Measurements from ENCODE around the gene APOC3. TPM values are rescaled to one million over a fixed set of nuclear protein-coding genes. Genes with fewer than 3 reads are reported as not detected.

APOC3 gene
- total and polyA plus RNA-seq, 10 of the 15 experiments (the other 5 are each of a cell fraction or from before 2014, with no cell fraction given): 1.9 TPM; not detected in 9

DNA sequence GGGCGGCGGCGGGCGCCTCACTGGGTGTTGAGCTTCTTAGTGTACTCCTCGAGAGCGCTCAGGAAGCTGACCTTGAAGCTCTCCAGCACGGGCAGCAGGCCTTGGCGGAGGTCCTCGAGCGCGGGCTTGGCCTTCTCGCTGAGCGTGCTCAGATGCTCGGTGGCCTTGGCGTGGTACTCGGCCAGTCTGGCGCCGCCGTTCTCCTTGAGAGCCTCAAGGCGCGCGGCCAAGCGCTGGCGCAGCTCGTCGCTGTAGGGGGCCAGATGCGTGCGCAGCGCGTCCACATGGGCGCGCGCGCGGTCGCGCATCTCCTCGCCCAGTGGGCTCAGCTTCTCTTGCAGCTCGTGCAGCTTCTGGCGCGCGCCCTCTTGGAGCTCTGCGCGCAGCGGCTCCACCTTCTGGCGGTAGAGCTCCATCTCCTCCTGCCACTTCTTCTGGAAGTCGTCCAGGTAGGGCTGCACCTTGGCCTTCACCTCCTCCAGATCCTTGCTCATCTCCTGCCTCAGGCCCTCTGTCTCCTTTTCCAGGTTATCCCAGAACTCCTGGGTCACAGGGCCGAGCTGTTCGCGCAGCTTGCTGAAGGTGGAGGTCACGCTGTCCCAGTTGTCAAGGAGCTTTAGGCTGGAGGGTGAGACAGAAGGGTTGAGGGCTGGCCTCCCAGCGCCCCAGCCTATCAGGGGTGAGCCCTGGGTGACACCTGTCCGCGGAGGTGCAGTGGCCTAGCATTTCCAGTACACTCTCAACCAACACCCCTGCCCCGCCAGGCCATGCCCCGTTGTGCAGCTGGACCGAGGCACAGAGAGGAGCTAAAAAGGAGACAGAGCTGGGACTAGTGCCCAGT lies 6.3 kb downstream of the APOC3 start (continued):
- TF ChIP-seq NRF1 (conservative IDR thresholded peaks at IDR 0.05; ENCODE audit: low read depth, low read length) (peak; percentile 52), HDAC6 (IDR thresholded peaks at IDR 0.05; ENCODE audit: unreplicated experiment) (peak; percentile 93), RAD21 (IDR thresholded peaks at IDR 0.05; ENCODE audit: insufficient read depth, low read depth, low read length) (peak; percentile 60), MXI1 (IDR thresholded peaks at IDR 0.05; ENCODE audit: low read depth, low read length) (peak; percentile 67; the same call in 1 of the 2 replicates), TAF1 (IDR thresholded peaks at IDR 0.05; ENCODE audit: borderline replicate concordance, low read depth, low read length) (peak; percentile 45; the same call in 1 of the 2 replicates), RB1 (IDR thresholded peaks at IDR 0.05; ENCODE audit: borderline replicate concordance) (peak; percentile 81; the same call in 1 of the 2 replicates), TCF3 (IDR thresholded peaks at IDR 0.05; ENCODE audit: borderline replicate concordance, insufficient read depth, low read depth, low read length) (0 out of 2 replicates have a peak, but pooled peaks have one; percentile 43), POLR2A (IDR thresholded peaks at IDR 0.05; ENCODE audit: low read depth, low read length) (peak; percentile 83), RUNX3 (IDR thresholded peaks at IDR 0.05; ENCODE audit: low read length) (peak; percentile 45; the same call in 1 of the 2 replicates), CBX5 (IDR thresholded peaks at IDR 0.05; ENCODE audit: low read depth) (peak; percentile 92; the same call in 1 of the 2 replicates), BCL11A (IDR thresholded peaks at IDR 0.05; ENCODE audit: low read depth, low read length) (no peak), CREB1 (IDR thresholded peaks at IDR 0.05; ENCODE audit: low read depth) (0 out of 2 replicates have a peak, but pooled peaks have one; percentile 13)
- TF ChIP-seq, protein P1, sequence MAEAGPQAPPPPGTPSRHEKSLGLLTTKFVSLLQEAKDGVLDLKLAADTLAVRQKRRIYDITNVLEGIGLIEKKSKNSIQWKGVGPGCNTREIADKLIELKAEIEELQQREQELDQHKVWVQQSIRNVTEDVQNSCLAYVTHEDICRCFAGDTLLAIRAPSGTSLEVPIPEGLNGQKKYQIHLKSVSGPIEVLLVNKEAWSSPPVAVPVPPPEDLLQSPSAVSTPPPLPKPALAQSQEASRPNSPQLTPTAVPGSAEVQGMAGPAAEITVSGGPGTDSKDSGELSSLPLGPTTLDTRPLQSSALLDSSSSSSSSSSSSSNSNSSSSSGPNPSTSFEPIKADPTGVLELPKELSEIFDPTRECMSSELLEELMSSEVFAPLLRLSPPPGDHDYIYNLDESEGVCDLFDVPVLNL (IDR thresholded peaks at IDR 0.05; ENCODE audit: low read depth, low read length): no peak
- TF ChIP-seq, protein P2, sequence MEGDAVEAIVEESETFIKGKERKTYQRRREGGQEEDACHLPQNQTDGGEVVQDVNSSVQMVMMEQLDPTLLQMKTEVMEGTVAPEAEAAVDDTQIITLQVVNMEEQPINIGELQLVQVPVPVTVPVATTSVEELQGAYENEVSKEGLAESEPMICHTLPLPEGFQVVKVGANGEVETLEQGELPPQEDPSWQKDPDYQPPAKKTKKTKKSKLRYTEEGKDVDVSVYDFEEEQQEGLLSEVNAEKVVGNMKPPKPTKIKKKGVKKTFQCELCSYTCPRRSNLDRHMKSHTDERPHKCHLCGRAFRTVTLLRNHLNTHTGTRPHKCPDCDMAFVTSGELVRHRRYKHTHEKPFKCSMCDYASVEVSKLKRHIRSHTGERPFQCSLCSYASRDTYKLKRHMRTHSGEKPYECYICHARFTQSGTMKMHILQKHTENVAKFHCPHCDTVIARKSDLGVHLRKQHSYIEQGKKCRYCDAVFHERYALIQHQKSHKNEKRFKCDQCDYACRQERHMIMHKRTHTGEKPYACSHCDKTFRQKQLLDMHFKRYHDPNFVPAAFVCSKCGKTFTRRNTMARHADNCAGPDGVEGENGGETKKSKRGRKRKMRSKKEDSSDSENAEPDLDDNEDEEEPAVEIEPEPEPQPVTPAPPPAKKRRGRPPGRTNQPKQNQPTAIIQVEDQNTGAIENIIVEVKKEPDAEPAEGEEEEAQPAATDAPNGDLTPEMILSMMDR (IDR thresholded peaks at IDR 0.05 in 2 of 3, conservative IDR thresholded peaks at IDR 0.05 in 1 of 3; ENCODE audit: control insufficient read depth in 2 of 3, extremely low read depth in 1 of 3, insufficient read depth in 1 of 3, low read depth in 3 of 3, low read length in 3 of 3): peak; percentile 68 to 81 (median 75)
- TF ChIP-seq, protein P3, sequence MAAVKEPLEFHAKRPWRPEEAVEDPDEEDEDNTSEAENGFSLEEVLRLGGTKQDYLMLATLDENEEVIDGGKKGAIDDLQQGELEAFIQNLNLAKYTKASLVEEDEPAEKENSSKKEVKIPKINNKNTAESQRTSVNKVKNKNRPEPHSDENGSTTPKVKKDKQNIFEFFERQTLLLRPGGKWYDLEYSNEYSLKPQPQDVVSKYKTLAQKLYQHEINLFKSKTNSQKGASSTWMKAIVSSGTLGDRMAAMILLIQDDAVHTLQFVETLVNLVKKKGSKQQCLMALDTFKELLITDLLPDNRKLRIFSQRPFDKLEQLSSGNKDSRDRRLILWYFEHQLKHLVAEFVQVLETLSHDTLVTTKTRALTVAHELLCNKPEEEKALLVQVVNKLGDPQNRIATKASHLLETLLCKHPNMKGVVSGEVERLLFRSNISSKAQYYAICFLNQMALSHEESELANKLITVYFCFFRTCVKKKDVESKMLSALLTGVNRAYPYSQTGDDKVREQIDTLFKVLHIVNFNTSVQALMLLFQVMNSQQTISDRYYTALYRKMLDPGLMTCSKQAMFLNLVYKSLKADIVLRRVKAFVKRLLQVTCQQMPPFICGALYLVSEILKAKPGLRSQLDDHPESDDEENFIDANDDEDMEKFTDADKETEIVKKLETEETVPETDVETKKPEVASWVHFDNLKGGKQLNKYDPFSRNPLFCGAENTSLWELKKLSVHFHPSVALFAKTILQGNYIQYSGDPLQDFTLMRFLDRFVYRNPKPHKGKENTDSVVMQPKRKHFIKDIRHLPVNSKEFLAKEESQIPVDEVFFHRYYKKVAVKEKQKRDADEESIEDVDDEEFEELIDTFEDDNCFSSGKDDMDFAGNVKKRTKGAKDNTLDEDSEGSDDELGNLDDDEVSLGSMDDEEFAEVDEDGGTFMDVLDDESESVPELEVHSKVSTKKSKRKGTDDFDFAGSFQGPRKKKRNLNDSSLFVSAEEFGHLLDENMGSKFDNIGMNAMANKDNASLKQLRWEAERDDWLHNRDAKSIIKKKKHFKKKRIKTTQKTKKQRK (IDR thresholded peaks at IDR 0.05; ENCODE audit: low read depth, low read length): no peak
